H9 (cell line): ENCODE data around the gene PLLP. TPM values are rescaled to one million over a fixed set of nuclear protein-coding genes. Genes with fewer than 3 reads are reported as not detected.

ENCODE experiments used
- DNase-seq: peaks from one replicate; pipeline ENCODE4 v3.0.0-alpha.2; 2017
- H2AFZ ChIP-seq: one replicate; pipeline ENCODE4 v1.6.1; 2013; ENCODE audit warnings: mild to moderate bottlenecking, low read length, control low read depth, moderate library complexity
- H2AK5ac ChIP-seq: 2 replicates; pipeline ENCODE4 v1.6.1; 2013; ENCODE audit warnings: low read length, control low read depth, mixed read lengths; ENCODE audit not compliant: insufficient read length
- H2BK120ac ChIP-seq: one replicate; pipeline ENCODE4 v1.6.1; 2013; ENCODE audit warnings: low read depth, mild to moderate bottlenecking, low read length, control low read depth, inconsistent platforms; ENCODE audit not compliant: poor library complexity, severe bottlenecking
- H2BK12ac ChIP-seq: 2 replicates; pipeline ENCODE4 v1.6.1; 2013; ENCODE audit warnings: low read length, control low read depth, mixed read lengths, low read depth; ENCODE audit not compliant: insufficient read length
- H2BK15ac ChIP-seq: 2 replicates; pipeline ENCODE4 v1.6.1; 2013; ENCODE audit warnings: low read depth, low read length, control low read depth
- H2BK20ac ChIP-seq: one replicate; pipeline ENCODE4 v1.6.1; 2013; ENCODE audit warnings: low read depth, mild to moderate bottlenecking, low read length, control low read depth, inconsistent platforms; ENCODE audit not compliant: poor library complexity, severe bottlenecking
- H2BK5ac ChIP-seq: 2 replicates; pipeline ENCODE4 v1.6.1; 2013; ENCODE audit warnings: low read length, control low read depth, mixed read lengths; ENCODE audit not compliant: insufficient read length
- H3K14ac ChIP-seq: 2 replicates; pipeline ENCODE4 v1.6.1; 2013; ENCODE audit warnings: low read length, control low read depth; ENCODE audit not compliant: insufficient read depth
- H3K18ac ChIP-seq: 2 replicates; pipeline ENCODE4 v1.6.1; 2013; ENCODE audit warnings: low read depth, mild to moderate bottlenecking, mixed read lengths, low read length, control low read depth; ENCODE audit not compliant: insufficient read length
- H3K23ac ChIP-seq: 2 replicates; pipeline ENCODE4 v1.6.1; 2013; ENCODE audit warnings: low read length, control low read depth, mixed read lengths, low read depth; ENCODE audit not compliant: insufficient read length
- H3K23me2 ChIP-seq: 2 replicates; pipeline ENCODE4 v1.6.1; 2013; ENCODE audit warnings: low read depth, mild to moderate bottlenecking, mixed read lengths, low read length, control low read depth; ENCODE audit not compliant: insufficient read length, poor library complexity, severe bottlenecking
- H3K27ac ChIP-seq: 2 replicates; pipeline ENCODE4 v1.5.1; 2013; ENCODE audit warnings: low read length, control low read depth, mixed read lengths, low read depth; ENCODE audit not compliant: insufficient read length
- H3K27me3 ChIP-seq: 2 replicates; pipeline ENCODE4 v1.6.1; 2013; ENCODE audit warnings: low read length, control low read depth, inconsistent platforms; ENCODE audit not compliant: insufficient read depth
- H3K4ac ChIP-seq: 2 replicates; pipeline ENCODE4 v1.6.1; 2013; ENCODE audit warnings: low read depth, mild to moderate bottlenecking, control low read depth, inconsistent platforms, low read length, moderate library complexity
- H3K4me1 ChIP-seq: 2 replicates; pipeline ENCODE4 v1.6.1; 2013; ENCODE audit warnings: low read length, control low read depth, inconsistent platforms; ENCODE audit not compliant: insufficient read depth
- H3K4me2 ChIP-seq: 2 replicates; pipeline ENCODE4 v1.6.1; 2013; ENCODE audit warnings: low read length, control low read depth, mixed read lengths; ENCODE audit not compliant: insufficient read length, insufficient read depth
- H3K56ac ChIP-seq: 2 replicates; pipeline ENCODE4 v1.6.1; 2013; ENCODE audit warnings: low read depth, mild to moderate bottlenecking, mixed read lengths, low read length, control low read depth; ENCODE audit not compliant: insufficient read length
- H3K79me1 ChIP-seq: 2 replicates; pipeline ENCODE4 v1.6.1; 2013; ENCODE audit warnings: low read depth, mild to moderate bottlenecking, moderate library complexity, low read length, control low read depth, inconsistent platforms; ENCODE audit not compliant: insufficient read depth, poor library complexity, severe bottlenecking
- H3K79me2 ChIP-seq: 2 replicates; pipeline ENCODE4 v1.6.1; 2013; ENCODE audit warnings: low read length, control low read depth, inconsistent platforms; ENCODE audit not compliant: insufficient read depth
- H3K9ac ChIP-seq: 2 replicates; pipeline ENCODE4 v1.6.1; 2013; ENCODE audit warnings: low read length, control low read depth, mixed read lengths; ENCODE audit not compliant: insufficient read length; ENCODE audit errors: extremely low read depth
- H3K9me3 ChIP-seq: one replicate; pipeline ENCODE4 v1.6.1; 2013; ENCODE audit warnings: low read depth, low read length, inconsistent platforms; ENCODE audit not compliant: control insufficient read depth
- H3T11ph ChIP-seq: one replicate; pipeline ENCODE4 v1.6.1; 2013; ENCODE audit warnings: mild to moderate bottlenecking, low read length, control low read depth, inconsistent platforms
- H4K20me1 ChIP-seq: one replicate; pipeline ENCODE4 v1.6.1; 2013; ENCODE audit not compliant: control insufficient read depth, insufficient read length, insufficient read depth
- H4K5ac ChIP-seq: 2 replicates; pipeline ENCODE4 v1.6.1; 2013; ENCODE audit warnings: low read depth, mild to moderate bottlenecking, mixed read lengths, low read length, control low read depth; ENCODE audit not compliant: insufficient read length
- H4K8ac ChIP-seq: replicated peaks from 2 replicates; pipeline ENCODE4 v1.6.1; 2013; ENCODE audit warnings: low read length, control low read depth, mixed read lengths, low read depth; ENCODE audit not compliant: insufficient read length
- H4K91ac ChIP-seq: 2 replicates; pipeline ENCODE4 v1.6.1; 2013; ENCODE audit warnings: low read depth, mild to moderate bottlenecking, moderate library complexity, mixed read lengths, low read length, control low read depth; ENCODE audit not compliant: insufficient read length
- H3K27ac Mint-ChIP-seq, 3 experiments: 2 replicates in 2 of 3; 3 replicates in 1 of 3; pipeline ENCODE4 v1.8.0; 2020 to 2021; ENCODE audit warnings: mixed read lengths in 3 of 3, mild to moderate bottlenecking in 1 of 3, moderate library complexity in 1 of 3
- H3K27me3 Mint-ChIP-seq: 2 replicates; pipeline ENCODE4 v1.8.0; 2021; ENCODE audit warnings: low read depth, mild to moderate bottlenecking, moderate library complexity, mixed read lengths
- H3K36me3 Mint-ChIP-seq, 3 experiments: 2 replicates in 2 of 3; 3 replicates in 1 of 3; pipeline ENCODE4 v1.8.0; 2020 to 2021; ENCODE audit warnings: low read depth in 3 of 3, mixed read lengths in 3 of 3; ENCODE audit not compliant: insufficient read depth in 1 of 3
- H3K4me1 Mint-ChIP-seq, 2 experiments: 2 replicates each; pipeline ENCODE4 v1.8.0; 2020; ENCODE audit warnings: mixed read lengths in 2 of 2
- H3K4me3 Mint-ChIP-seq, 2 experiments: 2 replicates in 1 of 2; 3 replicates in 1 of 2; pipeline ENCODE4 v1.8.0; 2020 to 2021; ENCODE audit warnings: mild to moderate bottlenecking in 2 of 2, mixed read lengths in 2 of 2, moderate library complexity in 1 of 2
- H3K9me3 Mint-ChIP-seq, 2 experiments: 2 replicates in 1 of 2; 3 replicates in 1 of 2; pipeline ENCODE4 v1.8.0; 2020; ENCODE audit warnings: mild to moderate bottlenecking in 2 of 2, mixed read lengths in 2 of 2, moderate library complexity in 1 of 2
- WGBS: extraction: QIAGEN DNeasy Blood & Tissue Kit; methylation state at CpG from one replicate; pipeline ENCODE4 v1.1.7; 2013; ENCODE audit warnings: missing lambda C conversion rate, low lambda C conversion rate, mixed read lengths; ENCODE audit not compliant: insufficient read length; ENCODE audit errors: extremely low coverage; 5-methylcytosine and 5-hydroxymethylcytosine counted together
- total RNA-seq: library from RNA; stranded (reverse); gene quantifications from 2 replicates; pipeline ENCODE4 v1.2.1, GENCODE V29; 2021
- TF ChIP-seq, protein P1 (sequence below): fragments of 200-600 bp; sonication (generic); conservative IDR thresholded peaks from 3 replicates; pipeline ENCODE4 v1.8.0; 2021; ENCODE audit warnings: antibody characterized with exemption, mild to moderate bottlenecking

PLLP gene
- total RNA-seq, 1 experiment from 2014 or later = 1.8 TPM

DNA sequence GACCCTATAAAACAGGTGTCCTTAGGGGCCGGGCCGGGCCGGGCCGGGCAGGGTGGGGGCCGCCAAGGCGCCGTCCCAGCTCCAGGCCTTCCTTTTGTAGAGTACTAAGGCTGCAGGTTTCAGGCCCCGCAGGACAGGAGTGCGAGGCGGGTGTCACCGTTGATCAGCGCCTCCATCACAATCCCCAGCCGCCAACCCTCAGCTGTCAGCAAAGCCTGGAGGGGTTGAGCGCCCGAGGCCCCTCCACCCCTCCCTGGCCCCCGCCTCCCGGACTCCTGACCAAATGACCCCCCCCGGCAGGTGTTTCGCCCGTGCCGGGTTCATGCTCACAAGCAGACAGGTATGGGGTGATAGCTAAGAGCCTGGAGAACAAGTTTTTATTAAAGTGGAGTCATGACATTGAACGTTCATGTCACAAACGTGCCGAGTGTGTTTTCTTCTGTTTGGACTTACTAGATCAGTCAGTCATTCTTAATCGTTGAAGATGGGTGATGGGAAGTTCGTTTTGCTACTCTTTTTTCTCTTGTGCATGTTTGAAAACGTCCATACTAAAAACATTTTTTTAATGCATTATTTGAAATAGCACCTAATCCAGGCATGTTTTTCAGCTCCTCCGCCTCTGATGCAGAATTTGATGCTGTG is 38.9 kb downstream of the PLLP start:
- Histone ChIP-seq H2AFZ (no peak overlapping the region), H2BK120ac (no peak overlapping the region), H3K4me1 (no peaks in the 10 kb centered on the region), H2AK5ac (no peak overlapping the region), H3K27ac (no peak overlapping the region), H4K5ac (no peak overlapping the region), H4K8ac (no peak overlapping the region), H3T11ph (no peak overlapping the region), H4K20me1 (no peaks in the 10 kb centered on the region), H3K56ac (no peak overlapping the region), H2BK5ac (no peak overlapping the region), H3K4me2 (peak overlapping the region; percentile 77), H4K91ac (no peak overlapping the region), H2BK15ac (no peak overlapping the region), H3K23me2 (peaks cover 4% of the 10 kb centered on the region), H3K18ac (no peak overlapping the region), H3K23ac (no peak overlapping the region), H2BK20ac (no peak overlapping the region), H3K9ac (no peak overlapping the region), H2BK12ac (no peak overlapping the region), H3K14ac (no peak overlapping the region), H3K9me3 (no peaks in the 10 kb centered on the region), H3K79me2 (no peaks in the 10 kb centered on the region), H3K27me3 (no peaks in the 10 kb centered on the region), H3K4ac (no peak overlapping the region), H3K79me1 (no peaks in the 10 kb centered on the region)
- no peaks in the 10 kb centered on the region; the same call in 1 of the 2 replicates for H3K27me3 Mint-ChIP-seq
- H3K9me3 Mint-ChIP-seq = no peaks in the 10 kb centered on the region
- peaks cover 10 to 15% of the 10 kb centered on the region in 2 experiments for H3K4me1 Mint-ChIP-seq
- H3K4me3 Mint-ChIP-seq = peak overlapping the region; percentile 79 to 91
- TF ChIP-seq, protein P1, sequence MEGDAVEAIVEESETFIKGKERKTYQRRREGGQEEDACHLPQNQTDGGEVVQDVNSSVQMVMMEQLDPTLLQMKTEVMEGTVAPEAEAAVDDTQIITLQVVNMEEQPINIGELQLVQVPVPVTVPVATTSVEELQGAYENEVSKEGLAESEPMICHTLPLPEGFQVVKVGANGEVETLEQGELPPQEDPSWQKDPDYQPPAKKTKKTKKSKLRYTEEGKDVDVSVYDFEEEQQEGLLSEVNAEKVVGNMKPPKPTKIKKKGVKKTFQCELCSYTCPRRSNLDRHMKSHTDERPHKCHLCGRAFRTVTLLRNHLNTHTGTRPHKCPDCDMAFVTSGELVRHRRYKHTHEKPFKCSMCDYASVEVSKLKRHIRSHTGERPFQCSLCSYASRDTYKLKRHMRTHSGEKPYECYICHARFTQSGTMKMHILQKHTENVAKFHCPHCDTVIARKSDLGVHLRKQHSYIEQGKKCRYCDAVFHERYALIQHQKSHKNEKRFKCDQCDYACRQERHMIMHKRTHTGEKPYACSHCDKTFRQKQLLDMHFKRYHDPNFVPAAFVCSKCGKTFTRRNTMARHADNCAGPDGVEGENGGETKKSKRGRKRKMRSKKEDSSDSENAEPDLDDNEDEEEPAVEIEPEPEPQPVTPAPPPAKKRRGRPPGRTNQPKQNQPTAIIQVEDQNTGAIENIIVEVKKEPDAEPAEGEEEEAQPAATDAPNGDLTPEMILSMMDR = no peak
- no peak overlapping the region for H3K27ac Mint-ChIP-seq
- peaks cover 0 to 2% (median 0%) of the 10 kb centered on the region in 3 experiments; a peak in 2 of 7 replicates for H3K36me3 Mint-ChIP-seq
- WGBS = no CpG with 5 or more reads among the region's 28 CpGs
- DNase-seq = no peak
